Endothelial cell of umbilical vein (primary cell): ENCODE data around the gene MEGF11.

Experiments
- EZH2 ChIP-seq: IDR thresholded peaks from 2 replicates; pipeline ENCODE4 v1.6.1; 2012; ENCODE audit warnings: borderline replicate concordance, low read depth, mild to moderate bottlenecking, moderate library complexity, low read length, inconsistent platforms; ENCODE audit not compliant: severe bottlenecking
- FOS ChIP-seq: IDR thresholded peaks from 2 replicates; pipeline ENCODE4 v1.6.1; 2011; ENCODE audit warnings: mild to moderate bottlenecking, low read length, moderate library complexity, borderline replicate concordance; ENCODE audit not compliant: insufficient read depth
- MYC ChIP-seq: IDR thresholded peaks from one replicate; pipeline ENCODE4 v1.6.1; 2011; ENCODE audit warnings: mild to moderate bottlenecking, low read depth, low read length
- POLR2A ChIP-seq: IDR thresholded peaks from 2 replicates; pipeline ENCODE4 v1.6.1; 2012; ENCODE audit warnings: low read depth, mild to moderate bottlenecking, control low read depth, low read length
- POLR2AphosphoS5 ChIP-seq: IDR thresholded peaks from 2 replicates; pipeline ENCODE4 v1.6.1; 2012; ENCODE audit warnings: low read depth, mild to moderate bottlenecking, control low read depth, low read length, moderate library complexity; ENCODE audit not compliant: insufficient read depth
- TF ChIP-seq, protein P1 (sequence below), 2 donors: IDR thresholded peaks; 1 replicate in 1 of 2; 2 replicates in 1 of 2; pipeline ENCODE4 v1.5.1; 2011; ENCODE audit warnings: low read length in 2 of 2, mild to moderate bottlenecking in 2 of 2, moderate library complexity in 2 of 2, control low read depth in 1 of 2, inconsistent platforms in 1 of 2, low read depth in 1 of 2; ENCODE audit not compliant: insufficient read depth in 1 of 2; ENCODE audit errors: extremely low read depth in 1 of 2
- TF ChIP-seq, protein P2 (sequence below): IDR thresholded peaks from 2 replicates; pipeline ENCODE4 v1.6.1; 2011; ENCODE audit not compliant: insufficient read depth, insufficient read length

- TF ChIP-seq EZH2, result no peak
- TF ChIP-seq, protein P1, sequence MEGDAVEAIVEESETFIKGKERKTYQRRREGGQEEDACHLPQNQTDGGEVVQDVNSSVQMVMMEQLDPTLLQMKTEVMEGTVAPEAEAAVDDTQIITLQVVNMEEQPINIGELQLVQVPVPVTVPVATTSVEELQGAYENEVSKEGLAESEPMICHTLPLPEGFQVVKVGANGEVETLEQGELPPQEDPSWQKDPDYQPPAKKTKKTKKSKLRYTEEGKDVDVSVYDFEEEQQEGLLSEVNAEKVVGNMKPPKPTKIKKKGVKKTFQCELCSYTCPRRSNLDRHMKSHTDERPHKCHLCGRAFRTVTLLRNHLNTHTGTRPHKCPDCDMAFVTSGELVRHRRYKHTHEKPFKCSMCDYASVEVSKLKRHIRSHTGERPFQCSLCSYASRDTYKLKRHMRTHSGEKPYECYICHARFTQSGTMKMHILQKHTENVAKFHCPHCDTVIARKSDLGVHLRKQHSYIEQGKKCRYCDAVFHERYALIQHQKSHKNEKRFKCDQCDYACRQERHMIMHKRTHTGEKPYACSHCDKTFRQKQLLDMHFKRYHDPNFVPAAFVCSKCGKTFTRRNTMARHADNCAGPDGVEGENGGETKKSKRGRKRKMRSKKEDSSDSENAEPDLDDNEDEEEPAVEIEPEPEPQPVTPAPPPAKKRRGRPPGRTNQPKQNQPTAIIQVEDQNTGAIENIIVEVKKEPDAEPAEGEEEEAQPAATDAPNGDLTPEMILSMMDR (IDR thresholded peaks at IDR 0.05; ENCODE audit: extremely low read depth in 1 of 2, insufficient read depth in 1 of 2, low read depth in 1 of 2, low read length in 2 of 2), result no peak
- no peak for TF ChIP-seq MYC
- TF ChIP-seq FOS, result no peak
- TF ChIP-seq, protein P2, sequence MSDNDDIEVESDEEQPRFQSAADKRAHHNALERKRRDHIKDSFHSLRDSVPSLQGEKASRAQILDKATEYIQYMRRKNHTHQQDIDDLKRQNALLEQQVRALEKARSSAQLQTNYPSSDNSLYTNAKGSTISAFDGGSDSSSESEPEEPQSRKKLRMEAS, result no peak
- TF ChIP-seq POLR2AphosphoS5, result no peak
- peak; percentile 8 for TF ChIP-seq POLR2A
Measured at GRCh38 chr15:65870889-65871533, 382.5 kb downstream of the MEGF11 start.
